ENCODE measurements around the gene RAC2.

RAC2 gene

GRCh38 chr22:37275134-37275533 is 31.1 kb upstream of the RAC2 start:
- DNase-seq: no peak

GRCh38 chr22:37274380-37274862 is 30.4 kb upstream of the RAC2 start:
- no peak for DNase-seq

GRCh38 chr22:37273846-37274225 is 29.8 kb upstream of the RAC2 start:
- no peak for DNase-seq

DNA sequence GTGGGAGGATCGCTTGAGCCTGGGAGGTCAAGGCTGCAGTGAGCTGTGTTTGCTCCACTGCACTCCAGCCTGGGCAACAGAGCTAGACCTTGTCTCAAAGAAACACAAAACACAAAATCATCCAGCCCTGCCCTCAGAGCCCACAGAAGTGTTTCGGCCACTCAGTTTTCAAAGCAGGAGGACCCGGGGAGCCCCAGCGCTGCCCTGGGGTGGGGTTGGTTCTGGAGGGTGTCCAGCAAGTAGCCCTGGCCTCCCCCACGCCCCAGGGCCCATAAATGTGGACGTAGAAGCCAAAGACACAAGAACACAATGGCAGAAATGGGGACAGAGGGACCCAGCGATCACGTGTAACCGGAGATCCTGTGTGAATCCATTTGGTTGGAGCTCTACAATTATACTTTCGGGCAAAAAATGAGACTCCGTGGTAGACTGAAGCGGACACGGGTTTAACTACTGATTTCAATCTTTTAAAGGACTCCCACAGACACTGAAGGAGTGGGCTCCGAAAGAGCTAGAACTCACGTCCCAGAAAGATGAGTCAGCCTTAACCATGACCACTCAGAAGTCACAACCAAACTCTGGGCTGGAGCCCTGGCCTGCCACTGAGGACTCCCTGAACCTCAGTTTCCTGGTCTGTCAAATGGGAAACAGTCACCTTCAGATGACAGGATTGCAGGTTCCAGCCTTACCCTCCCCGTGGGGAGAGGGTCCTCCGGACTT is 29.2 kb upstream of the RAC2 start:
- DNase-seq: no peak

GRCh38 chr22:37270928-37271650 is 27.0 kb upstream of the RAC2 start:
- DNase-seq: no peak

DNA sequence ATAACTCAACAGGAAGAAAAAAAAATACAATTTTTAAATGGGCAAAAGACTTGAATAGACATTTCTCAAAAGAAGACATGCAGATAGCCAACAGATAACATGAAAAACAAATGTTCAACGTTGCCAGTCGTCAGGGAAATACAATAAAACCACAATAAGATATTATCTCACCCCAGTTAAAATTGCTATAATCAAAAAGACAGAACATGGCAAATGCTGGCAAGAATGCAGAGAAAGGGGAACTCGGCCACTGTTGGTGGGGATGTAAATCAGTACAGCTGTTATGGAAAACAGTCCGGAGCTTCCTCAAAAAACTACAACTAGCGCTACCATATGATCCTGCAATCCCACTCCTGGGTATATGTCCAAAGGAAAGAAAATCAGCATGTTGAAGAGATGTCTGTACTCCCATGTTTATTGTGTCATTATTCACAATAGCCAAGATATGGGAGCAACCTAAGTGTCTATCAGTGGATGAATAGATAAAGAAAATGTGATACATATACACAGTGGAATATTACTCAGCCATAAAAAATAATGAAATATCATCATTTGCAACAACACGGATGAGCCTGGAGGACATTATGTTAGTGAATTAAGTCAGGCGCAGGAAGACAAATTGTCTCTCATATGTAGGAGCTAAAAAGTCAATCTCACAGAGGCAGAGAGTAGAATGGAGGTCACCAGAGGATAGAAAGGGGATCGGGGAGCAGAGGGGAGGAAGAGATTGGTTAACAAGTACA is 26.0 kb upstream of the RAC2 start:
- no peak for DNase-seq

DNA sequence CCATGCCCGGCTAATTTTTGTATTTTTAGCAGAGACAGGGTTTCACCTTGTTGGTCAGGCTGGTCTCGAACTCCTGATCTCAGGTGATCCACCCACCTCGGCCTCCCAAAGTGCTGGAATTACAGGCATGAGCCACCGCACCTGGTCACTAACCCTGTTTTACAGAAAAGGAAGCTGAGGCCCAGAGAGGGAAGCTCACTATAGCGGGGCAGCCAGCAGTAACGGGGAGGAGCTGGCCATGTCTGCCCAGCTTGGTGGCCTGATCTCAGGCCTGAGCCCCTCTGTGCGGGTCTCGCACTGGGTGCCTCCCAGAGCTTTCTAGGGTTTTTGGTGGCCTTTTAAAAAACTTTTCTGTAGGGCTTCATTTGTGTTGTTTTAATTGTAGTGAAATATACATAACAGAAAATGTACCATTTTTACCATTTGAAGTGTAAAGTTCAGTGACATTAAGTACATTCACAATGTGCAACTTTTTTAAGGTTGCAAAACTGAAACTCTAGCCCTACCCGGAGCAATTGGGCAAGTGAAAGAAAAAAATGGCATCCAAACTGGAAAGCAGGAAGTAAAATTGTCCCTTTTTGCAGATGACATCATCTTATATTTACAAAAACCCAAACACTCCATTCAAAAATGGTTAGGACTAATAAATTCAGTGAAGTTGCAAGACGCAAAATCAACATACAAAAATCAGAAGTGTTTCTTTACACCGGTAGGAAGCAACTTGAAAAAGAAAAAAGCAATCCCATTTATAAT is 23.8 kb upstream of the RAC2 start:
- DNase-seq: no peak

DNA sequence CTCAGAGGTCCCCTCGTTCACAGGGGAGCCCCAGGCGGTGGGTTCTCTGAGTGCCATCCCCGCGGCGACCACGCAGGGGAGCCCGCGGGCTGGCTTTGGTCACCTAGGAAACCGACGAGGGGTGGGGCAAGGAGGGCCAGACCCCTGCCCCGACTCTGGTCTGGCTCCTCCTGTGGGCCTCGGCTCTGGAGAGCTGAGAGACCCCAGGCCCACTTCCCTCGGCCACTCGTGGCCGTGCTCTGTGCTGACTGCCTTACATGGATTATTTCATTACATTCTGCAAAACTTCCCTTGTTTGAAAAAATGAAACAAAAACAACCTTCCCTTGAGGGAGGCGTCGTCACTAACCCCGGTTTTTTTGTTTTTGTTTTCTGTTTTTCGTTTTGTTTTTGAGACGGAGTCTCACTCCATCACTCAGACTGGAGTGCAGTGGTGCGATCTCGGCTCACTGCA is 23.1 kb upstream of the RAC2 start:
- DNase-seq: peak; percentile 72

- DNase-seq: no peak
These were observed 22.6 kb upstream of the RAC2 start for GRCh38 chr22:37266581-37267134.

- DNase-seq: no peak
These were observed 20.2 kb upstream of the RAC2 start for GRCh38 chr22:37263966-37264887.

GRCh38 chr22:37262346-37262745 is 18.3 kb upstream of the RAC2 start:
- no peak for DNase-seq

DNA sequence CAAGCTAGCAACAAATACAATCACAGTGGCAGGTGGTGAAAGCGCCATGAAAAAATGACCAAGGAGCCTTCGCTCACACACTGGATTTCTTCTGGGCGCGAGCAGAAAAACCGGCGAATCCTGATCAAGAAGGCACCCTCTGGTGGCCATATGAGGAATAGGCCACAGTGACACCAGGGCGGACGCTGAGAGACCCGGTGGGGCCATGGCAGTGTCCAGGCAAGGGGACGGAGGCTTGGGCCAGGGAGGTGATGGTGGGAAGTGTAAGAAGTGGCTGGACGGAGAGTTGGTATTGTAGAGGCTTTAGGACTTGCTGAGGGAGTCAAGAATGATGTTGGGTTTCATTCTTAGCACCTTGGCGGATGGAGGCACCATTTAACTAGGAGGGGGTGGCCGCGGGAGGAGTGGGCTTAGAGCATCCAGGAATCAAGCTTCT is 16.9 kb upstream of the RAC2 start:
- DNase-seq: peak; percentile 64

- no peak for DNase-seq
These were observed 16.2 kb upstream of the RAC2 start for GRCh38 chr22:37260155-37260795.

GRCh38 chr22:37259540-37260029 is 15.5 kb upstream of the RAC2 start:
- no peak for DNase-seq

DNA sequence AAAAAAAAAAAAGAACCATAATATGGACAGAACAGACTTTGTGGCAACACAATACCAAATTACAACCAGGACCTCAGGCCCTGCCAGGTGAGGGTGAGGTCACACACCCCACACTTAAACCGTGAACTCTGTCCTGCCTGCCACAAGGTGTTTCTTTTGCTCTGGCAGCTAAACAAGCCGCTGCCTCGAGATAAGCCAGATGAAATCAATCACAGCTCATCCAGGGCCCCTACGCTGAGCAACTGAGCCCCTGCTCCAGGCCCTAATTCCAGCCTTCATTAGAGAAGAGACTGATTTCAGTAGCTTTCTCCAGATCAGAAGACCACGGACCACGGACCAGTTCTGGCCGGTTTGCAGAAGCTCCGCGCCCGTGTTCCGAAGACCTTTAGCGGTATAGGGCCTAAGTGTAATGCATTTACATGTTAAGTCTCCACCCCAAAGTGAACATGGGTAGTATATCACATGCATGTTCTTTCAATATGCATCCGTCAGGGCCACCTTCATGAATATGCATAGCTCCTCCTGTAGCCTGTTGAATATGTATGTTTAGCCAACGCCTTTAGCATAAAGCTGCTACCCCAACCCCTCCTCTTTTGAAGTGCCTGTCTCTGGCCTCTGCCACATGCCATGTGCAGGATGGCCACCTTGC is 14.8 kb upstream of the RAC2 start:
- DNase-seq: no peak

- no peak for DNase-seq
These were observed 14.1 kb upstream of the RAC2 start for GRCh38 chr22:37258005-37258752.

DNA sequence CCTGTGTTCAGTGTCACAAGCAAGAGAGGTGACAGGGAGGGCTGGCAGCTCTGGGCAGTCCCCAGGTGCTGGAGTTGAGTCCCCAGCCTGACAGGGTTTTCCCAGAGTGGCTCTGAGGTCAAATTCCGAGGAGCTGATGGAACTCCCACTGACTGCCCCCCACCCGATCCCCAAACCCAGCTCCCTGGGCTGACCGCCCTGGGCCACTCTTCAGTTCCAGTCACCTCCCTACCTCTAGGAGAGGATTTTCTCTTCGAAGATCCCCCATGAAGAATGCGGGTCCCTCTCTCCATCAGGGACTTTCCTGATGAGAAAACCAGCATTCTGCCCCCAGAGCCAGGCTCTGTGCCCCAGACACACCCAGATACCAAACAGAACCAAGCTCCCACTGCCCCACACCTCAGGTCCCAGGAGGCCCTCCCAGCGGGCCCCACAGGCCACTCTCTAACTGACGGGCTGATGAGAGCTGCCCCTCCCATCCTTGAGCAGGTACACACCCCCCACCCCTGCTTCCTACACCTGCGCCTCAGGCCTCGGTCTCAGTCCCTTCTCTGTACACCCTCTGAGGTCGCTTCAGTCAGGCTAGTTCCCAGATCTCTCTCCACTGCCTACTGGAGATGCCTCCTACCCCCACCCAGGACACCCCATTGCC is 12.1 kb upstream of the RAC2 start:
- no peak for DNase-seq

DNA sequence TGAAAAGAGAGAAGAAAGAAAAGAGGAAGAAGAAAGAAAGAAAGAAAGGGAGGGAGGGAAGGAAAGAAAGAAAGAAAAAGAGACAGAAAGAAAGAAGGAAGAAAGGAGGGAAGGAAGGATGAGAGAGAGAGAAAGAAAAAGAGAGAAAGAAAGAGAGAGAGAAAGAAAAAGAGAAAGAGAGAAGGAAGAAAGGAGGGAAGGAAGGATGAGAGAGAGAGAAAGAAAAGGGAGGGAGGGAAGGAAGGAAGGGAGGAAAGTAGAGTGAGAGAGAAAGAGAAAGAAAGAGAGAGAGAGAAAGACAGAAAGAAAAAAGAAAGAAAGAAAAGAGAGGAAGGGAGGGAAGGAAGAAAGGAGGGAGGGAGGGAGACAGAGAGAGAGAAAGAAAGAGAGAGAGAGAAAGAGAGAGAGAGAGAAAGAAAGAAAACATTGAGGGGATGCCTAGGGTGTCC is 11.5 kb upstream of the RAC2 start:
- no peak for DNase-seq

- no peak for DNase-seq
These were observed 10.8 kb upstream of the RAC2 start for GRCh38 chr22:37254867-37255233.

Data from activated CD8-positive, alpha-beta memory T cell treated with anti-CD3 and anti-CD28 coated beads, Interleukin-2, amount 50 U/mL, for 4 hours (primary cell).